HEK293 (cell line): Measurements from ENCODE around the gene GPX8.

Experiments
- CTCF ChIA-PET: fragments of 350-600 bp; formaldehyde crosslinking; extraction: SDS; loops from one replicate; lab custom pipeline; 2021; ENCODE audit warnings: antibody characterized with exemption; lab: Yijun Ruan, JAX
- POLR2A ChIA-PET: fragments of 300-600 bp; formaldehyde crosslinking; extraction: SDS; loops from one replicate; lab custom pipeline; 2020; ENCODE audit warnings: antibody characterized with exemption, inconsistent platforms; lab: Yijun Ruan, JAX
- H3K27ac ChIP-seq: fragments of 200-500 bp; sonication (Bioruptor generic); 2 replicates; pipeline ENCODE4 v1.5.1; 2014; ENCODE audit warnings: low read depth, low read length, control low read depth, inconsistent platforms; ENCODE audit errors: extremely low read depth
- H3K36me3 ChIP-seq, 2 experiments: fragments of 200-500 bp in 1 of 2; sonication (Bioruptor generic) in 1 of 2; 1 replicate in 1 of 2; 2 replicates in 1 of 2; pipeline ENCODE4 v1.5.1; 2014 to 2017; ENCODE audit warnings: inconsistent platforms in 2 of 2, low read length in 2 of 2; ENCODE audit not compliant: control insufficient read depth in 2 of 2, insufficient read depth in 1 of 2
- H3K4me1 ChIP-seq: fragments of 200-500 bp; sonication (Bioruptor generic); 2 replicates; pipeline ENCODE4 v1.5.1; 2014; ENCODE audit warnings: mild to moderate bottlenecking, low read length, inconsistent platforms; ENCODE audit not compliant: control insufficient read depth, insufficient read depth
- H3K4me3 ChIP-seq: 2 replicates; pipeline ENCODE4 v1.5.1; 2011; ENCODE audit warnings: low read depth, mild to moderate bottlenecking, control low read depth, low read length, moderate library complexity
- H3K9me3 ChIP-seq: fragments of 200-500 bp; sonication (Bioruptor generic); 2 replicates; pipeline ENCODE4 v1.5.1; 2014; ENCODE audit warnings: low read depth, low read length, inconsistent platforms; ENCODE audit not compliant: control insufficient read depth, insufficient read depth
- AEBP2 ChIP-seq: fragments of 450-650 bp; formaldehyde crosslinking; IDR thresholded peaks from 2 replicates; pipeline ENCODE4 v1.5.1; 2016; ENCODE audit warnings: missing biosample characterization, missing genetic modification characterization, borderline replicate concordance
- GLIS2 ChIP-seq: fragments of 450-650 bp; formaldehyde crosslinking; IDR thresholded peaks from 2 replicates; pipeline ENCODE4 v1.5.1; 2016; ENCODE audit warnings: missing biosample characterization, missing genetic modification characterization
- KLF9 ChIP-seq: fragments of 450-650 bp; formaldehyde crosslinking; IDR thresholded peaks from 2 replicates; pipeline ENCODE4 v1.5.1; 2016; ENCODE audit warnings: missing biosample characterization, missing genetic modification characterization, low read depth
- SCRT1 ChIP-seq: fragments of 450-650 bp; formaldehyde crosslinking; IDR thresholded peaks from 2 replicates; pipeline ENCODE4 v1.5.1; 2016; ENCODE audit warnings: missing biosample characterization, missing genetic modification characterization, borderline replicate concordance
- SCRT2 ChIP-seq: fragments of 450-650 bp; formaldehyde crosslinking; IDR thresholded peaks from 2 replicates; pipeline ENCODE4 v1.5.1; 2016; ENCODE audit warnings: missing biosample characterization, missing genetic modification characterization
- TRIM28 ChIP-seq: IDR thresholded peaks from 2 replicates; pipeline ENCODE4 v1.6.1; 2011; ENCODE audit warnings: low read length, control low read depth, borderline replicate concordance
- ZIC2 ChIP-seq: fragments of 450-650 bp; formaldehyde crosslinking; IDR thresholded peaks from 2 replicates; pipeline ENCODE4 v1.5.1; 2016; ENCODE audit warnings: missing biosample characterization, missing genetic modification characterization
- ZNF211 ChIP-seq: fragments of 450-650 bp; formaldehyde crosslinking; IDR thresholded peaks from 2 replicates; pipeline ENCODE4 v1.5.1; 2016; ENCODE audit warnings: low read depth, missing biosample characterization, missing genetic modification characterization
- ZNF24 ChIP-seq: fragments of 450-650 bp; formaldehyde crosslinking; IDR thresholded peaks from 2 replicates; pipeline ENCODE4 v1.5.1; 2016; ENCODE audit warnings: missing biosample characterization, missing genetic modification characterization
- ZNF274 ChIP-seq, 2 experiments: fragments of 200-500 bp in 1 of 2; fragments of 450-650 bp in 1 of 2; sonication (Bioruptor generic) in 1 of 2; formaldehyde crosslinking in 1 of 2; IDR thresholded peaks; 2 replicates each; pipeline versions ENCODE4 v1.5.1 to v1.6.1; 2014 to 2016; ENCODE audit warnings: borderline replicate concordance in 1 of 2, inconsistent platforms in 1 of 2, low read length in 1 of 2, missing biosample characterization in 1 of 2, missing genetic modification characterization in 1 of 2
- ZNF311 ChIP-seq: fragments of 450-650 bp; formaldehyde crosslinking; IDR thresholded peaks from 2 replicates; pipeline ENCODE4 v1.5.1; 2017; ENCODE audit warnings: missing biosample characterization, missing genetic modification characterization, borderline replicate concordance
- ZNF391 ChIP-seq: fragments of 450-650 bp; formaldehyde crosslinking; IDR thresholded peaks from 2 replicates; pipeline ENCODE4 v1.5.1; 2016; ENCODE audit warnings: low read depth, missing biosample characterization, missing genetic modification characterization, borderline replicate concordance
- ZNF549 ChIP-seq: fragments of 450-650 bp; IDR thresholded peaks from 2 replicates; pipeline ENCODE4 v1.5.1; 2018; ENCODE audit warnings: missing biosample characterization, missing genetic modification characterization, mild to moderate bottlenecking, inconsistent platforms, moderate library complexity
- ZNF558 ChIP-seq: fragments of 450-650 bp; formaldehyde crosslinking; IDR thresholded peaks from 2 replicates; pipeline ENCODE4 v1.5.1; 2016; ENCODE audit warnings: missing biosample characterization, missing genetic modification characterization
- ZNF600 ChIP-seq: fragments of 450-650 bp; formaldehyde crosslinking; IDR thresholded peaks from 2 replicates; pipeline ENCODE4 v1.5.1; 2016; ENCODE audit warnings: missing biosample characterization, missing genetic modification characterization
- ZNF623 ChIP-seq: fragments of 450-650 bp; formaldehyde crosslinking; IDR thresholded peaks from 2 replicates; pipeline ENCODE4 v1.5.1; 2016; ENCODE audit warnings: missing biosample characterization, missing genetic modification characterization
- ZNF629 ChIP-seq: fragments of 450-650 bp; formaldehyde crosslinking; IDR thresholded peaks from 2 replicates; pipeline ENCODE4 v1.5.1; 2017; ENCODE audit warnings: missing biosample characterization, missing genetic modification characterization
- ZNF658 ChIP-seq: fragments of 450-650 bp; formaldehyde crosslinking; IDR thresholded peaks from 2 replicates; pipeline ENCODE4; 2016; ENCODE audit warnings: missing biosample characterization, missing genetic modification characterization
- ZNF701 ChIP-seq: fragments of 450-650 bp; formaldehyde crosslinking; IDR thresholded peaks from 2 replicates; pipeline ENCODE4 v1.5.1; 2016; ENCODE audit warnings: missing biosample characterization, missing genetic modification characterization
- ZNF791 ChIP-seq: fragments of 450-650 bp; formaldehyde crosslinking; IDR thresholded peaks from 2 replicates; pipeline ENCODE4 v1.5.1; 2016; ENCODE audit warnings: missing biosample characterization, missing genetic modification characterization
- ZXDB ChIP-seq: fragments of 450-650 bp; formaldehyde crosslinking; IDR thresholded peaks from 2 replicates; pipeline ENCODE4 v1.5.1; 2016; ENCODE audit warnings: missing biosample characterization, missing genetic modification characterization
- TF ChIP-seq, protein P1 (sequence below): fragments of 450-650 bp; formaldehyde crosslinking; IDR thresholded peaks from 2 replicates; pipeline ENCODE4 v1.5.1; 2016; ENCODE audit warnings: missing biosample characterization, missing genetic modification characterization
- TF ChIP-seq, protein P2 (sequence below): fragments of 450-650 bp; formaldehyde crosslinking; IDR thresholded peaks from 2 replicates; pipeline ENCODE4 v1.5.1; 2016; ENCODE audit warnings: missing biosample characterization, missing genetic modification characterization
- TF ChIP-seq, protein P3 (sequence below): fragments of 450-650 bp; formaldehyde crosslinking; IDR thresholded peaks from 2 replicates; pipeline ENCODE4 v1.5.1; 2016; ENCODE audit warnings: missing biosample characterization, missing genetic modification characterization

GPX8 gene

DNA sequence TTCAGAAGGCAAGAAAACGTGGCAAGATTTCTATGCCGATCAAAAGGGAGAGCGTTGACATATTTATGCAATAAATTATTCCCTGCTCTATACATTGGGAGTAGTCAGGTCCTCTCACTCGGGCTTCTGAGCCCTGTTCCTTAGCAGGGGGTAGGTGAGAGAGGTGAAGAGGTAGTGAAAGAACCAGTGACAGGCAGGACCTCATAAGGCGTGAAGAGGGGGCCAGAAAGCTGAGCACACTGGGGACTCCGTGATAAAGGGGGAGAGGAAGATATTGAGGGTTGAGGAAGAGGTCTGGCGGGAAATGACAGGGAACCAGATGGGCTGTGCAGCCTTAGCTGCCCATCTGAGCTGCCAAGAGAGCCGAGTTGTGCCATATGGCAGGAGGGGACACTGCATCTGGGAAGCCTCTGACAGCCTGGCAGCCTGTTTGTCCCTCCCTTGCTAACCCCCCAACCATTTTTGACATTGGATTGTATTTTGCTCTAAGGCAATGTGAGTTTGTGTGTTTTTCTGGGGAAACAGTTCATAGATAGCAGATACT, 13.8 kb downstream of the GPX8 start:
- ChIA-PET CTCF (interaction anchor here (0.6 to 3.0 kb wide), 5 partner anchors 14 to 763 kb away, joined by 3 to 10 read pairs (median 4); partner anchors contain the start of genes DHX29, GPX8 and MTREX), POLR2A (interaction anchor here (1.0 to 1.4 kb wide), 2 partner anchors 53 to 134 kb away, joined by 4 to 6 read pairs; partner anchors contain the start of genes DHX29, MCIDAS and MTREX)
- Histone ChIP-seq H3K4me3 (peak overlapping the region; percentile 36), H3K4me1 (no peaks in the 10 kb centered on the region; the same call in 1 of the 2 replicates), H3K27ac (peak overlapping the region; percentile 38; the same call in 1 of the 2 replicates), H3K36me3 (no peaks in the 10 kb centered on the region), H3K9me3 (no peaks in the 10 kb centered on the region)
- TF ChIP-seq GLIS2 (tag by site-specific recombination): peak; percentile 46; the same call in 1 of the 2 replicates
- TF ChIP-seq TRIM28: no peak
- no peak for TF ChIP-seq ZXDB (tag by site-specific recombination)
- TF ChIP-seq, protein P1, sequence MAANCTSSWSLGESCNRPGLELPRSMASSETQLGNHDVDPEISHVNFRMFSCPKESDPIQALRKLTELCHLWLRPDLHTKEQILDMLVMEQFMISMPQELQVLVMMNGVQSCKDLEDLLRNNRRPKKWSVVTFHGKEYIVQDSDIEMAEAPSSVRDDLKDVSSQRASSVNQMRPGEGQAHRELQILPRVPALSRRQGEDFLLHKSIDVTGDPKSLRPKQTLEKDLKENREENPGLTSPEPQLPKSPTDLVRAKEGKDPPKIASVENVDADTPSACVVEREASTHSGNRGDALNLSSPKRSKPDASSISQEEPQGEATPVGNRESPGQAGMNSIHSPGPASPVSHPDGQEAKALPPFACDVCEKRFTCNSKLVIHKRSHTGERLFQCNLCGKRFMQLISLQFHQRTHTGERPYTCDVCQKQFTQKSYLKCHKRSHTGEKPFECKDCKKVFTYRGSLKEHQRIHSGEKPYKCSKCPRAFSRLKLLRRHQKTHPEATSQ (tag by site-specific recombination): no peak
- no peak for TF ChIP-seq SCRT2 (tag by site-specific recombination)
- no peak for TF ChIP-seq ZNF701
- TF ChIP-seq ZNF211 (tag by site-specific recombination): no peak
- TF ChIP-seq SCRT1: no peak
- no peak for TF ChIP-seq ZNF24 (tag by site-specific recombination)
- no peak for TF ChIP-seq ZNF311 (tag by site-specific recombination)
- no peak for TF ChIP-seq ZNF623 (tag by site-specific recombination)
- TF ChIP-seq, protein P2, sequence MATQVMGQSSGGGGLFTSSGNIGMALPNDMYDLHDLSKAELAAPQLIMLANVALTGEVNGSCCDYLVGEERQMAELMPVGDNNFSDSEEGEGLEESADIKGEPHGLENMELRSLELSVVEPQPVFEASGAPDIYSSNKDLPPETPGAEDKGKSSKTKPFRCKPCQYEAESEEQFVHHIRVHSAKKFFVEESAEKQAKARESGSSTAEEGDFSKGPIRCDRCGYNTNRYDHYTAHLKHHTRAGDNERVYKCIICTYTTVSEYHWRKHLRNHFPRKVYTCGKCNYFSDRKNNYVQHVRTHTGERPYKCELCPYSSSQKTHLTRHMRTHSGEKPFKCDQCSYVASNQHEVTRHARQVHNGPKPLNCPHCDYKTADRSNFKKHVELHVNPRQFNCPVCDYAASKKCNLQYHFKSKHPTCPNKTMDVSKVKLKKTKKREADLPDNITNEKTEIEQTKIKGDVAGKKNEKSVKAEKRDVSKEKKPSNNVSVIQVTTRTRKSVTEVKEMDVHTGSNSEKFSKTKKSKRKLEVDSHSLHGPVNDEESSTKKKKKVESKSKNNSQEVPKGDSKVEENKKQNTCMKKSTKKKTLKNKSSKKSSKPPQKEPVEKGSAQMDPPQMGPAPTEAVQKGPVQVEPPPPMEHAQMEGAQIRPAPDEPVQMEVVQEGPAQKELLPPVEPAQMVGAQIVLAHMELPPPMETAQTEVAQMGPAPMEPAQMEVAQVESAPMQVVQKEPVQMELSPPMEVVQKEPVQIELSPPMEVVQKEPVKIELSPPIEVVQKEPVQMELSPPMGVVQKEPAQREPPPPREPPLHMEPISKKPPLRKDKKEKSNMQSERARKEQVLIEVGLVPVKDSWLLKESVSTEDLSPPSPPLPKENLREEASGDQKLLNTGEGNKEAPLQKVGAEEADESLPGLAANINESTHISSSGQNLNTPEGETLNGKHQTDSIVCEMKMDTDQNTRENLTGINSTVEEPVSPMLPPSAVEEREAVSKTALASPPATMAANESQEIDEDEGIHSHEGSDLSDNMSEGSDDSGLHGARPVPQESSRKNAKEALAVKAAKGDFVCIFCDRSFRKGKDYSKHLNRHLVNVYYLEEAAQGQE (tag by site-specific recombination): no peak
- TF ChIP-seq KLF9 (tag by site-specific recombination): no peak
- no peak for TF ChIP-seq ZNF791 (tag by site-specific recombination)
- TF ChIP-seq, protein P3, sequence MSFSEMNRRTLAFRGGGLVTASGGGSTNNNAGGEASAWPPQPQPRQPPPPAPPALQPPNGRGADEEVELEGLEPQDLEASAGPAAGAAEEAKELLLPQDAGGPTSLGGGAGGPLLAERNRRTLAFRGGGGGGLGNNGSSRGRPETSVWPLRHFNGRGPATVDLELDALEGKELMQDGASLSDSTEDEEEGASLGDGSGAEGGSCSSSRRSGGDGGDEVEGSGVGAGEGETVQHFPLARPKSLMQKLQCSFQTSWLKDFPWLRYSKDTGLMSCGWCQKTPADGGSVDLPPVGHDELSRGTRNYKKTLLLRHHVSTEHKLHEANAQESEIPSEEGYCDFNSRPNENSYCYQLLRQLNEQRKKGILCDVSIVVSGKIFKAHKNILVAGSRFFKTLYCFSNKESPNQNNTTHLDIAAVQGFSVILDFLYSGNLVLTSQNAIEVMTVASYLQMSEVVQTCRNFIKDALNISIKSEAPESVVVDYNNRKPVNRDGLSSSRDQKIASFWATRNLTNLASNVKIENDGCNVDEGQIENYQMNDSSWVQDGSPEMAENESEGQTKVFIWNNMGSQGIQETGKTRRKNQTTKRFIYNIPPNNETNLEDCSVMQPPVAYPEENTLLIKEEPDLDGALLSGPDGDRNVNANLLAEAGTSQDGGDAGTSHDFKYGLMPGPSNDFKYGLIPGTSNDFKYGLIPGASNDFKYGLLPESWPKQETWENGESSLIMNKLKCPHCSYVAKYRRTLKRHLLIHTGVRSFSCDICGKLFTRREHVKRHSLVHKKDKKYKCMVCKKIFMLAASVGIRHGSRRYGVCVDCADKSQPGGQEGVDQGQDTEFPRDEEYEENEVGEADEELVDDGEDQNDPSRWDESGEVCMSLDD (tag by site-specific recombination): no peak
- TF ChIP-seq ZNF658 (tag by site-specific recombination): no peak
- no peak for TF ChIP-seq ZNF629 (tag by site-specific recombination)
- no peak for TF ChIP-seq ZNF274 (IDR thresholded peaks at IDR 0.05; ENCODE audit: low read length)
- TF ChIP-seq ZNF274 (tag by site-specific recombination; IDR thresholded peaks at IDR 0.05; ENCODE audit: borderline replicate concordance): no peak
- peak; percentile 63 for TF ChIP-seq ZIC2 (tag by site-specific recombination)
- TF ChIP-seq AEBP2 (tag by site-specific recombination): no peak
- no peak; the same call in 1 of the 2 replicates for TF ChIP-seq ZNF600 (tag by site-specific recombination)
- TF ChIP-seq ZNF391 (tag by site-specific recombination): peak; percentile 24; the same call in 1 of the 2 replicates
- no peak for TF ChIP-seq ZNF558 (tag by site-specific recombination)
- no peak for TF ChIP-seq ZNF549 (tag by site-specific recombination)
